ENCODE measurements around the gene PXDN.

The PXDN gene

DNA sequence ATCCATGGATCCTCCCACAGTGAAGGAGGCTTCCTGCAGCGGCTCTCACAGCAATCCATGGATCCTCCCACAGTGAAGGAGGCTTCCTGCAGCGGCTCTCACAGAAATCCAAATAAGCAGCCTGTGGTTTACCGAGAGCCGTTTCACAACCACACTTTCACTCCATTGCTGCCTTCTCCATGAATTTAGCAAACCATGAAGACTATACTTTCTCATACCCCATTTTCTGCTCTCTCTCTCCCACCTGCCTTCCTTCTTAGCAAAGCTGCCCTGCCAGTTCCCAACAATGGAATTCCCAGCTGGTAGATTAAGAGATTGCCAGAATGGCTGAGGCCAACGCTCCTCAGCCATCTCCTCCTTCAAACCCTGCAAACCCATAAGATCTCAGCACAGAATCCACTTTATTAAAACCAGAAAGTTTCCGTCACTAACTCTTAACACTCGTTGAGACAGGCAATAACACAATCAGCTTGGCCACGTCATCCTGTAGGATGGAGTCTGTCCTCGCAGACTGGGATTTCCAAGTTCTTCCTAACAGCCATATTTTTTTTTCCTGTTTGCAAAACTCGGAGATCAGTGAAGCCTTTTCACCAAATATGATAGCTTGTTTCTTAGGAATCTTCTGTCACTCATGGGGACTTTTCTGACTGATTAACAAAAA lies 162.2 kb downstream of the PXDN start:
- no peak for DNase-seq (ENCODE audit: low spot score)

Measured in LoVo (cell line).